Fibroblast of mammary gland (primary cell): Measurements from ENCODE around the gene ACTL9.

Source experiments
- DNase-seq: peaks from one replicate; pipeline ENCODE4 v3.0.0-alpha.2; 2010; ENCODE audit warnings: low read depth
- H3K4me3 ChIP-seq: 2 replicates; pipeline ENCODE4 v1.5.1; 2011; ENCODE audit warnings: low read depth, mild to moderate bottlenecking, low read length, moderate library complexity; ENCODE audit not compliant: control insufficient read depth
- CTCF ChIP-seq: conservative IDR thresholded peaks from 2 replicates; pipeline ENCODE4 v1.5.1; 2011; ENCODE audit warnings: low read depth, low read length, inconsistent platforms; ENCODE audit not compliant: control insufficient read depth, insufficient read depth

Gene ACTL9

GRCh38 chr19:8684001-8684902, 14.3 kb downstream of the ACTL9 start:
- no peak for DNase-seq
- H3K4me3 ChIP-seq: no peak overlapping the region
- no peak for TF ChIP-seq CTCF

- DNase-seq: no peak
- no peak overlapping the region for H3K4me3 ChIP-seq
- no peak for TF ChIP-seq CTCF
Observed at GRCh38 chr19:8682931-8683330, 15.7 kb downstream of the ACTL9 start.

GRCh38 chr19:8682472-8682871, 16.1 kb downstream of the ACTL9 start:
- no peak for TF ChIP-seq CTCF

GRCh38 chr19:8681345-8682029, 17.1 kb downstream of the ACTL9 start:
- H3K4me3 ChIP-seq: no peak overlapping the region
- TF ChIP-seq CTCF: no peak
- no peak for DNase-seq

More at GRCh38 chr19:8682472-8682871, 16.1 kb downstream of the ACTL9 start:
- no peak overlapping the region for H3K4me3 ChIP-seq
- DNase-seq: no peak

- no peak for TF ChIP-seq CTCF
- DNase-seq: no peak
- no peak overlapping the region for H3K4me3 ChIP-seq
Observed at GRCh38 chr19:8680676-8681344, 17.8 kb downstream of the ACTL9 start.

GRCh38 chr19:8678244-8678807, 20.3 kb downstream of the ACTL9 start:
- DNase-seq: no peak
- H3K4me3 ChIP-seq: no peak overlapping the region
- TF ChIP-seq CTCF: no peak
